Measurements from ENCODE around the gene CASP8.

Gene CASP8

GRCh38 chr2:201327678-201328077 is 67.3 kb downstream of the CASP8 start:
- ChIA-PET POLR2A (no interaction called here), CTCF (no interaction called here)
- TF ChIP-seq SP1 (IDR thresholded peaks at IDR 0.05) = no peak
- TF ChIP-seq TARDBP (IDR thresholded peaks at IDR 0.05) = no peak
- TF ChIP-seq ARNT (IDR thresholded peaks at IDR 0.05) = no peak
- TF ChIP-seq FOXA1 (IDR thresholded peaks at IDR 0.05) = no peak
- TF ChIP-seq FOXK2 (IDR thresholded peaks at IDR 0.05) = no peak
- no peak for TF ChIP-seq ELF4 (IDR thresholded peaks at IDR 0.05)
- TF ChIP-seq CTBP1 (IDR thresholded peaks at IDR 0.05; ENCODE audit: borderline replicate concordance) = no peak
- TF ChIP-seq PKNOX1 (IDR thresholded peaks at IDR 0.05) = no peak
- TF ChIP-seq BHLHE40 (IDR thresholded peaks at IDR 0.05; ENCODE audit: borderline replicate concordance) = no peak
- no peak for TF ChIP-seq LEF1 (IDR thresholded peaks at IDR 0.05; ENCODE audit: borderline replicate concordance)
- no peak for TF ChIP-seq NFRKB (IDR thresholded peaks at IDR 0.05)
- no peak for TF ChIP-seq ZNF384 (IDR thresholded peaks at IDR 0.05)
- no peak for TF ChIP-seq SUZ12 (IDR thresholded peaks at IDR 0.05)
- no peak for TF ChIP-seq L3MBTL2 (conservative IDR thresholded peaks at IDR 0.05)
- TF ChIP-seq HDGF (IDR thresholded peaks at IDR 0.05; ENCODE audit: borderline replicate concordance) = no peak
- no peak for DNase-seq (ENCODE audit: extremely low spot score)

GRCh38 chr2:201329409-201329808 is 69.1 kb downstream of the CASP8 start:
- ChIA-PET CTCF (interaction anchor here (0.6 kb wide), 1 partner anchor 97 kb away, joined by 3 read pairs; no protein-coding TSS in a partner anchor), POLR2A (no interaction called here)

More at GRCh38 chr2:201329409-201329808, 69.1 kb downstream of the CASP8 start:
- DNase-seq (ENCODE audit: extremely low spot score) = no peak
- TF ChIP-seq L3MBTL2 (conservative IDR thresholded peaks at IDR 0.05) (no peak), PKNOX1 (IDR thresholded peaks at IDR 0.05) (no peak), NFRKB (IDR thresholded peaks at IDR 0.05) (no peak), TARDBP (IDR thresholded peaks at IDR 0.05) (no peak), ELF4 (IDR thresholded peaks at IDR 0.05) (no peak), CTBP1 (IDR thresholded peaks at IDR 0.05; ENCODE audit: borderline replicate concordance) (no peak), HDGF (IDR thresholded peaks at IDR 0.05; ENCODE audit: borderline replicate concordance) (no peak), SUZ12 (IDR thresholded peaks at IDR 0.05) (no peak), FOXK2 (IDR thresholded peaks at IDR 0.05) (no peak), LEF1 (IDR thresholded peaks at IDR 0.05; ENCODE audit: borderline replicate concordance) (no peak), FOXA1 (IDR thresholded peaks at IDR 0.05) (no peak)

Measured in HEK293T (cell line).